Chondrocyte (in vitro differentiated cells): ENCODE data around the gene SPRED2. TPM values are rescaled to one million over a fixed set of nuclear protein-coding genes. Genes with fewer than 3 reads are reported as not detected.

Source experiments
- DNase-seq: peaks from one replicate; pipeline ENCODE4 v3.0.0; 2021; ENCODE audit warnings: mixed read lengths, low spot score
- H3K27ac Mint-ChIP-seq: one replicate; pipeline ENCODE4 v1.8.0; 2021; ENCODE audit warnings: mild to moderate bottlenecking, moderate library complexity, mixed read lengths; ENCODE audit not compliant: unreplicated experiment
- H3K27me3 Mint-ChIP-seq: 2 replicates; pipeline ENCODE4 v1.8.0; 2021; ENCODE audit warnings: low read depth, mixed read lengths
- H3K36me3 Mint-ChIP-seq: 2 replicates; pipeline ENCODE4 v1.8.0; 2021; ENCODE audit warnings: low read depth, mixed read lengths
- H3K4me1 Mint-ChIP-seq: 2 replicates; pipeline ENCODE4 v1.8.0; 2021; ENCODE audit warnings: low read depth, mild to moderate bottlenecking, mixed read lengths
- H3K4me3 Mint-ChIP-seq: one replicate; pipeline ENCODE4 v1.8.0; 2021; ENCODE audit warnings: mild to moderate bottlenecking, moderate library complexity, mixed read lengths; ENCODE audit not compliant: unreplicated experiment
- H3K9me3 Mint-ChIP-seq: 2 replicates; pipeline ENCODE4 v1.8.0; 2021; ENCODE audit warnings: low read depth, mixed read lengths
- total RNA-seq: library from RNA; stranded (reverse); gene quantifications from 3 replicates; pipeline ENCODE4 v1.2.1, GENCODE V29; 2021
- TF ChIP-seq, protein P1 (sequence below): fragments of 200-600 bp; sonication (generic); IDR thresholded peaks from 2 replicates; pipeline ENCODE4 v1.5.0; 2021; ENCODE audit warnings: antibody characterized with exemption, mild to moderate bottlenecking, moderate library complexity

SPRED2 gene
- total RNA-seq, 1 donor from 2014 or later: 23.1 TPM

DNA sequence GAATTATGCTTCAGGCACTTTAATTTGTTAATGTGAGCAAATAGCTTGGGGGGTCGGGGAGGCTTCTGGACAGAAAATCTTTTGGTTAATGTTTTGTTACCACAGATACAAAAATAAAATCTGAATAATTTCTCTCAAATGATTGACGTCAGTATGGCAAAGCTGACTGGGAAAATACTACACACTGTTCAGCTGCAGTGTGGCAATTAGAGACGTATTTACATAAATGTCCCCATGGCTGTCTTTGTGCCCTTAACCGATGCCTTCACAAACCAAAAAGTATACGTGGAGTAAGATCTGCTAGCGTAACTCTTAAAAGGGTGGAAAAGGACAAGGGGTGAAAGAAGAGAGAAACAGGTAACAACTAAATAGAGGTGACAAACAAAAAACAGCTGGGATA, 121.3 kb downstream of the SPRED2 start:
- Mint-ChIP-seq H3K27ac (no peak overlapping the region), H3K27me3 (no peaks in the 10 kb centered on the region), H3K9me3 (no peaks in the 10 kb centered on the region), H3K4me1 (peaks cover 16% of the 10 kb centered on the region), H3K36me3 (peaks cover 15% of the 10 kb centered on the region), H3K4me3 (no peak overlapping the region)
- DNase-seq: no peak
- TF ChIP-seq, protein P1, sequence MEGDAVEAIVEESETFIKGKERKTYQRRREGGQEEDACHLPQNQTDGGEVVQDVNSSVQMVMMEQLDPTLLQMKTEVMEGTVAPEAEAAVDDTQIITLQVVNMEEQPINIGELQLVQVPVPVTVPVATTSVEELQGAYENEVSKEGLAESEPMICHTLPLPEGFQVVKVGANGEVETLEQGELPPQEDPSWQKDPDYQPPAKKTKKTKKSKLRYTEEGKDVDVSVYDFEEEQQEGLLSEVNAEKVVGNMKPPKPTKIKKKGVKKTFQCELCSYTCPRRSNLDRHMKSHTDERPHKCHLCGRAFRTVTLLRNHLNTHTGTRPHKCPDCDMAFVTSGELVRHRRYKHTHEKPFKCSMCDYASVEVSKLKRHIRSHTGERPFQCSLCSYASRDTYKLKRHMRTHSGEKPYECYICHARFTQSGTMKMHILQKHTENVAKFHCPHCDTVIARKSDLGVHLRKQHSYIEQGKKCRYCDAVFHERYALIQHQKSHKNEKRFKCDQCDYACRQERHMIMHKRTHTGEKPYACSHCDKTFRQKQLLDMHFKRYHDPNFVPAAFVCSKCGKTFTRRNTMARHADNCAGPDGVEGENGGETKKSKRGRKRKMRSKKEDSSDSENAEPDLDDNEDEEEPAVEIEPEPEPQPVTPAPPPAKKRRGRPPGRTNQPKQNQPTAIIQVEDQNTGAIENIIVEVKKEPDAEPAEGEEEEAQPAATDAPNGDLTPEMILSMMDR: no peak

DNA sequence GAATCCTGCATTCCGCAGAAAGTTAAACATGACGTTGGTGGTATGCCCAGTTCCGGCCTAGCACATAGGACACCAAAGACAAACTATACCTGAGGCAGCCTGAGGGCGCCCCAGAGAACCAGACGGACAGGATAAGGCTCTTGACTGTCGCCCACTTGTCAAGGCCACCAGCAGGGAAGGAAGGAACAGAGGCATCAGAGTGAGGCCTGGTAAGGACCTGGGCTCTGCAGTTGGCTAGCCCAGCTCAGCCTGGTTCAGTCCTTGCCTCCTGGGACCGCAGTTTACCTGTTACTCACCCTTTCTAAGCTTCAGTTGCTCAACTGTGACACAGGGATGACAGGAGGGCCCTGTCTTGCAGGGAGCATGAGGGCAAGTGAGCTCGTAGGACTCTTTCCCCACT, 122.7 kb downstream of the SPRED2 start:
- TF ChIP-seq, protein P1: no peak
- Mint-ChIP-seq H3K27me3 (no peaks in the 10 kb centered on the region), H3K4me1 (peaks cover 10% of the 10 kb centered on the region), H3K9me3 (no peaks in the 10 kb centered on the region), H3K27ac (no peak overlapping the region), H3K36me3 (peaks cover 15% of the 10 kb centered on the region), H3K4me3 (no peak overlapping the region)
- no peak for DNase-seq

DNA sequence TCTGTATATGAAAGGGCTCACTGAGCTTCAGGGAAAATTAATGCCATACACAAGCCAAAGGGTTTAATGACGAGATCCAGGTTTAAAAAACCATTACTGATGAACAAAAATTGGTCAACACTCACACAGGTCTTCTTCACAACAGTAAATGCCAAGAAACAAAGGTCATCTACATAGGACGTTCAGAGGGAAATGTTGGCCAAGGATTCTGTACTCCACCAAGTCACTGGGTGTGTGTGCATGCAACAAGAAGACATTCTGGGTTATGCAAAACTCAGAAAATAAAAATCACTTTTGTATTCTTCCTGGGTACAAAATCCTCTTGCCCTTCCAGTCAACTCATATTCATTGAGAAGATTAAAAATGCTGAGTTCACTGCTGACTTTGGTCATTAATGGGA, 126.5 kb downstream of the SPRED2 start:
- no peak for DNase-seq
- Mint-ChIP-seq H3K27me3 (no peaks in the 10 kb centered on the region), H3K4me3 (no peak overlapping the region), H3K36me3 (peaks cover 2% of the 10 kb centered on the region), H3K27ac (no peak overlapping the region), H3K4me1 (peaks cover 30% of the 10 kb centered on the region), H3K9me3 (no peaks in the 10 kb centered on the region)
- TF ChIP-seq, protein P1: no peak

DNA sequence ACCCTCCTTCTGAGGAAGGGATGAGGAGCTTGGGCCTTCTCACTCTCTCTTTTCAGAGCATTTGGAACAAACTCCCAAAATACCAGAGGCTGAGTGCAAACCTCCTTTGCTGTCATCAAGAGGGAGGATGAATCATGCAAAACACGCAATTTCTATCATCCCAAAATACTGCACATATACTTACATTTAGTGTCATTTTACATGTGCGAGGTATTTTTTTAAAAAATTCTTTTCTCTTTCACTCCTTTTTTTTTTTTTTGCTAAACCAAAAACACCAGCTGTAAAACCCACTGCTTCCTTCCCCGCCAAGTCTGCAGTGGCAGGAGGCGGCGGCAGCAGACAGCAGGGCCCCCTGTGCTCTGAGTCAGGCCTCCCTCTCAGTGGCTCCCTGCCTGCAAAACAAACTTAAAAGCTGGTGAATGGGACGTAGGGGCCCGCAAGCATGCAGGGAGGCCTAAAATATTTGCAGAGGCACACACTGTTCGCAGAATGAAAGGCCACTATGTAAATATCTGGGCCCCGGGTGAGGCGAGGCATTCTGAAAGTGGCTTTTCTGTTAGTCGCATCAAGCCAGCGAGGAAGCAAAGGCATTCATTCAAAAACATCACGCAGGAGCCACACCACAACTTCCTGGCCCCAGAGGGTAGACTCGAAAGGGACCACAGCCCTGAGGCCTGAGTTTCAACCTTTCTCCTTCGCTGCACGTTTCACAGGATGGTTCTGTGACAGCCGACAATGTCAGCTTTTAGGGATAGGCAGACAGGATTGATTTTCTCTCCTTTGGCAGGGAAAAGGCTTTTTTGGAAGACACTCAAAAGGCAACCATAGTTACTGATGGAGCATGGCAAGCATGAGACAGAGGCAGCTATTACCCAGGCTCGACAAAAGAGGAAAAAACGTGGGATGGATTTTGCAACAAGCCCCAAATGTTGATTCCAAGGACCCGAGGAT, 131.4 kb downstream of the SPRED2 start:
- Mint-ChIP-seq H3K4me3 (peak overlapping the region; percentile 64), H3K27me3 (no peaks in the 10 kb centered on the region), H3K4me1 (peaks cover 41% of the 10 kb centered on the region), H3K36me3 (no peaks in the 10 kb centered on the region), H3K9me3 (no peaks in the 10 kb centered on the region), H3K27ac (peak overlapping the region; percentile 96)
- TF ChIP-seq, protein P1: peak; percentile 38
- DNase-seq: no peak

DNA sequence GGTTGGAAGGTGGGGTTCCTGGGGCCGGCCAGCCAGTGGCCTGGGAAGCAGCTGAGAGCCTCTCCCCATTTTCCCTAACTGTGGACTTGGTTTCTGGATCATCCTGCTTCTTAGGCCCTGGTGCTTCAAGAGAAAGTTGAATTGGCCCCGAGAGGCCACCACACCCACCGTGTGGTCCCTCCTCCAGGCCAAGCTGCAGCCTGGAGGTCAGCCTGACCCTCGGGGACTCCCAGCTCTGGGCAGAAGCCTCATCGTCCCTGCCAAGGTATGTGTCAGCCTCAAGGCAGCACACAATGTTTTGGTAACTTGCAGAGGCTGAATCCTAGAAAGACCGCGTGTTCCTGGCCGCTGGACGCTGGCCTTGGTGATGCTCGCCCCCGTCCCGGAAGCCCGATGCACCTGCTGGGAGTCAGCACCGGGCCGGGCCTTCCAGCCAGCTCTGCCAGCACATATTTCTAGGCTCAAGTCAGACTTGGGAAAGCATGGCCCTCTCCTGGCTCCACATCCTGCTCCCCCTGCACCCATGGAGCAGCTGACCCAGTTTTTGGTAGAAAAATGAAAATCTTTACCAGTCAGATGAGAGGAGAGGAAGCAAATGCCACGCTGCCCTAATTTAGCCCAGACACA, 132.2 kb downstream of the SPRED2 start:
- Mint-ChIP-seq H3K4me3 (peak overlapping the region; percentile 46), H3K9me3 (no peaks in the 10 kb centered on the region), H3K36me3 (no peaks in the 10 kb centered on the region), H3K27ac (peak overlapping the region; percentile 96), H3K4me1 (peaks cover 41% of the 10 kb centered on the region), H3K27me3 (no peaks in the 10 kb centered on the region)
- no peak for DNase-seq
- TF ChIP-seq, protein P1: peak; percentile 1
